ENCODE measurements around the gene FARP1.

Gene FARP1

DNA sequence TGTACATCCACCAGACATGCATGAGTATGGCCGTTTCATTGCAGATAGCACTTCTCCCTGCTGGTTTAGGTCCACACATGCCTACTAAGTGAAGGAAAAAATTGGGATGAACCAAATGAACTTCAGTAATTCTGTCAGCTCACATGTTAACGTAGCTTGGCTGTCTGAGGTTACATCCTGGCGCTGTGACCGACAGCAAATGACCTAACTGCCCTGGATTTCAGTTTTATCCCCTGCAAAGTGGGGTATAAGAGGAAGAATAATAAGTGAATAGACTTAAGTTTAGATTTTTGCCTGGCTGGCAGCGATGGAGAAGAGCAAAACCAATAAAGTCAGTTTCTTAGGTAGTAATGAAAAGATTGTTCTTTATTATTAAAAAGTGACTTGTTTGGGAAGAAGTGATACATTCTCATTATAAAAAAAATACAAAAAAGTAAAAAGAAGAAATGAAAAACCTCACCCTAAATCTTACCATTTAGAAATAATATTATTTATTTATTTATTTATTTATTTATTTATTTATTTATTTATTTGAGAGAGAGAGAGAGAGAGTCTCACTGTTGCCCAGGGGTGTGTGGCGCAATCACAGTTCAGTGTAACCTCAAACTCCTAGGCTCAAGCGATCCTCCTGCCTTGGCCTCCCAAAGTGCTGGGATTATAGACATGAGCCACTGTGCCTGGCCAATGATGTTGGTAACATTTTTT lies 38.4 kb downstream of the FARP1 start:
- H3K9me3 ChIP-seq (ENCODE audit: insufficient read depth, low read length) = no peaks in the 10 kb centered on the region
- TF ChIP-seq EZH2phosphoT487 (conservative IDR thresholded peaks at IDR 0.05; ENCODE audit: low read length) = no peak
- TF ChIP-seq, protein P1, sequence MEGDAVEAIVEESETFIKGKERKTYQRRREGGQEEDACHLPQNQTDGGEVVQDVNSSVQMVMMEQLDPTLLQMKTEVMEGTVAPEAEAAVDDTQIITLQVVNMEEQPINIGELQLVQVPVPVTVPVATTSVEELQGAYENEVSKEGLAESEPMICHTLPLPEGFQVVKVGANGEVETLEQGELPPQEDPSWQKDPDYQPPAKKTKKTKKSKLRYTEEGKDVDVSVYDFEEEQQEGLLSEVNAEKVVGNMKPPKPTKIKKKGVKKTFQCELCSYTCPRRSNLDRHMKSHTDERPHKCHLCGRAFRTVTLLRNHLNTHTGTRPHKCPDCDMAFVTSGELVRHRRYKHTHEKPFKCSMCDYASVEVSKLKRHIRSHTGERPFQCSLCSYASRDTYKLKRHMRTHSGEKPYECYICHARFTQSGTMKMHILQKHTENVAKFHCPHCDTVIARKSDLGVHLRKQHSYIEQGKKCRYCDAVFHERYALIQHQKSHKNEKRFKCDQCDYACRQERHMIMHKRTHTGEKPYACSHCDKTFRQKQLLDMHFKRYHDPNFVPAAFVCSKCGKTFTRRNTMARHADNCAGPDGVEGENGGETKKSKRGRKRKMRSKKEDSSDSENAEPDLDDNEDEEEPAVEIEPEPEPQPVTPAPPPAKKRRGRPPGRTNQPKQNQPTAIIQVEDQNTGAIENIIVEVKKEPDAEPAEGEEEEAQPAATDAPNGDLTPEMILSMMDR (IDR thresholded peaks at IDR 0.05; ENCODE audit: insufficient read depth, low read length, poor library complexity, severe bottlenecking) = no peak
- H3K4me3 ChIP-seq (ENCODE audit: insufficient read depth, low read length, poor library complexity, severe bottlenecking) = no peak overlapping the region
- no peaks in the 10 kb centered on the region for H3F3A ChIP-seq (ENCODE audit: insufficient read depth)
- H3K79me2 ChIP-seq (ENCODE audit: insufficient read depth, low read length) = no peaks in the 10 kb centered on the region
- no peaks in the 10 kb centered on the region for H3K36me3 ChIP-seq (ENCODE audit: low read length)
- no peaks in the 10 kb centered on the region for H4K20me1 ChIP-seq (ENCODE audit: low read depth, low read length)
- no peak overlapping the region for H3K4me2 ChIP-seq (ENCODE audit: low read depth, low read length, poor library complexity, severe bottlenecking)
- no peak overlapping the region for H3K27ac ChIP-seq (ENCODE audit: low read depth, low read length)
- H3K27me3 ChIP-seq (ENCODE audit: low read length) = no peaks in the 10 kb centered on the region
- no peaks in the 10 kb centered on the region for H3K9me2 ChIP-seq (replicated peaks; ENCODE audit: insufficient read depth, low read length)
- no peak overlapping the region for H3K9ac ChIP-seq (ENCODE audit: low read length)
- H2AFZ ChIP-seq (ENCODE audit: low read depth, low read length, severe bottlenecking) = no peak overlapping the region

DNA sequence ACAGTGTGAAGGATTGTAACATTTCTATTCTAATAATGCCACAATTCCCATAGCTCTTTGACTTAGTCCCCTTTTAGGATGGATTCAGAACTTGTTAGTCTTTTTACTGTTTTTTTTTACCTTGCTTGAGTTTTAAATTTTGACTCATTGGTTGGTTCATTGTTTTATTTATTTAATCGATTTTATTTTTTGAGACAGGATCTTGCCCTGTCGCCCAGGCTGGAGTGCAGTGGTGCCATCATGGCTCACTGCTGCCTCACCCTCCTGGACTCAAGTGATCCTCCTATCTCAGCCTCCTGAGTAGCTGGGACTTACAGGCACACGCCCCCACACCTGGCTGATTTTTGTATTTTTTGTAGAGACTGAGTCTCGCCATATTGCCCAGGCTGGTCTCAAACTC lies 39.3 kb downstream of the FARP1 start:
- H3K27me3 ChIP-seq (ENCODE audit: low read length) = no peaks in the 10 kb centered on the region
- H3K79me2 ChIP-seq (ENCODE audit: insufficient read depth, low read length) = no peaks in the 10 kb centered on the region
- no peaks in the 10 kb centered on the region for H3K9me2 ChIP-seq (replicated peaks; ENCODE audit: insufficient read depth, low read length)
- H3K4me3 ChIP-seq (ENCODE audit: insufficient read depth, low read length, poor library complexity, severe bottlenecking) = no peak overlapping the region
- no peaks in the 10 kb centered on the region for H3K9me3 ChIP-seq (ENCODE audit: insufficient read depth, low read length)
- no peak overlapping the region for H2AFZ ChIP-seq (ENCODE audit: low read depth, low read length, severe bottlenecking)
- no peak overlapping the region for H3K4me2 ChIP-seq (ENCODE audit: low read depth, low read length, poor library complexity, severe bottlenecking)
- no peak for TF ChIP-seq EZH2phosphoT487 (conservative IDR thresholded peaks at IDR 0.05; ENCODE audit: low read length)
- TF ChIP-seq, protein P1 (IDR thresholded peaks at IDR 0.05; ENCODE audit: insufficient read depth, low read length, poor library complexity, severe bottlenecking) = no peak
- H3K27ac ChIP-seq (ENCODE audit: low read depth, low read length) = no peak overlapping the region
- H3F3A ChIP-seq (ENCODE audit: insufficient read depth) = no peaks in the 10 kb centered on the region
- H3K9ac ChIP-seq (ENCODE audit: low read length) = no peak overlapping the region
- no peaks in the 10 kb centered on the region for H3K36me3 ChIP-seq (ENCODE audit: low read length)
- no peaks in the 10 kb centered on the region for H4K20me1 ChIP-seq (ENCODE audit: low read depth, low read length)

DNA sequence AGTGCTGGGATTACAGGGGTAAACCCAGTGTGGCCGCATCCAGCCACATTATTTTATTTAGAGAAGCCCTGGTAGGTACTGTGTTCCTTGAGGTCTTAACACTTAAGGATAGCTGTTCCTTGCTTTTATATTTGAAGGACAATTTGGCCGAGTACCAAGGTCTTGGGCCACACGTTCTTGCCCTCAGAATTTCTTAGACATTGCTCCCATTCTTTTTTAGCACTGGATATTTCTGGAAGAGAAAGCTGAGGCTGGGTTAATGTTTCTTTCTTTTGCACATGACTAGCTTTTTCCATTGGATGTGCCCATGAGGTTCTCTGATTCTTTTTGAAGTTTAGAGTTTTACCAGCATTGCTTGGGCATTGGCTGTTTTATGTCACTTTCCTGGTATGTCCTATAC lies 39.7 kb downstream of the FARP1 start:
- Histone ChIP-seq H3K27me3 (ENCODE audit: low read length) (no peaks in the 10 kb centered on the region), H3K4me2 (ENCODE audit: low read depth, low read length, poor library complexity, severe bottlenecking) (no peak overlapping the region), H3K9me2 (replicated peaks; ENCODE audit: insufficient read depth, low read length) (no peaks in the 10 kb centered on the region), H3K79me2 (ENCODE audit: insufficient read depth, low read length) (no peaks in the 10 kb centered on the region), H3K9me3 (ENCODE audit: insufficient read depth, low read length) (no peaks in the 10 kb centered on the region), H4K20me1 (ENCODE audit: low read depth, low read length) (no peaks in the 10 kb centered on the region), H3K36me3 (ENCODE audit: low read length) (no peaks in the 10 kb centered on the region), H3F3A (ENCODE audit: insufficient read depth) (no peaks in the 10 kb centered on the region), H3K9ac (ENCODE audit: low read length) (no peak overlapping the region), H3K27ac (ENCODE audit: low read depth, low read length) (no peak overlapping the region), H2AFZ (ENCODE audit: low read depth, low read length, severe bottlenecking) (no peak overlapping the region), H3K4me3 (ENCODE audit: insufficient read depth, low read length, poor library complexity, severe bottlenecking) (no peak overlapping the region)
- TF ChIP-seq EZH2phosphoT487 (conservative IDR thresholded peaks at IDR 0.05; ENCODE audit: low read length) = no peak
- TF ChIP-seq, protein P1 (IDR thresholded peaks at IDR 0.05; ENCODE audit: insufficient read depth, low read length, poor library complexity, severe bottlenecking) = no peak

Data from SU-DHL-6 (cell line).